Naive thymus-derived CD4-positive, alpha-beta T cell (primary cell): ENCODE measurements around the gene IL12B. TPM values are rescaled to one million over a fixed set of nuclear protein-coding genes. Genes with fewer than 3 reads are reported as not detected.

ENCODE experiments used
- ATAC-seq: fragments of 150-1000 bp; cut with Tn5 transposase; 2 replicates; pipeline ENCODE4 v1.10.0; 2021; ENCODE audit warnings: mild to moderate bottlenecking, moderate library complexity
- CTCF ChIA-PET: fragments of 350-600 bp; sonication (Branson Sonifier 250); formaldehyde crosslinking; loops from one replicate; lab custom pipeline; 2021; ENCODE audit warnings: antibody characterized with exemption; lab: Charles Lee
- POLR2A ChIA-PET: fragments of 350-600 bp; sonication (Branson Sonifier 250); formaldehyde crosslinking; loops from one replicate; lab custom pipeline; 2021; ENCODE audit warnings: antibody characterized with exemption, inconsistent platforms; lab: Charles Lee
- DNase-seq, 9 donors: peaks; one replicate each; pipeline versions ENCODE4 v3.0.0 to v3.0.0-alpha.2; 2020 to 2022; ENCODE audit warnings: mixed read lengths in 1 of 9
- H3K27ac ChIP-seq: one replicate; pipeline ENCODE4 v1.7.0; 2013; ENCODE audit warnings: mild to moderate bottlenecking, low read depth, low read length, moderate library complexity
- H3K27me3 ChIP-seq, 2 donors: one replicate each; pipeline ENCODE4 v1.7.0; 2013; ENCODE audit warnings: low read length in 2 of 2, mild to moderate bottlenecking in 2 of 2, moderate library complexity in 2 of 2; ENCODE audit not compliant: control insufficient read depth in 2 of 2, insufficient read depth in 2 of 2
- H3K36me3 ChIP-seq, 3 experiments: 1 replicate in 2 of 3; 2 replicates in 1 of 3; pipeline ENCODE4 v1.7.0; 2013; ENCODE audit warnings: low read length in 3 of 3, mild to moderate bottlenecking in 3 of 3, moderate library complexity in 1 of 3; ENCODE audit not compliant: insufficient read depth in 3 of 3, control insufficient read depth in 2 of 3
- H3K4me1 ChIP-seq, 2 donors: one replicate each; pipeline ENCODE4 v1.7.0; 2013; ENCODE audit warnings: low read length in 2 of 2, mild to moderate bottlenecking in 2 of 2, moderate library complexity in 1 of 2; ENCODE audit not compliant: control insufficient read depth in 2 of 2, insufficient read depth in 2 of 2
- H3K4me3 ChIP-seq: 2 replicates; pipeline ENCODE4 v1.7.0; 2013; ENCODE audit warnings: mild to moderate bottlenecking, low read length
- H3K9me3 ChIP-seq, 3 experiments: 1 replicate in 2 of 3; 2 replicates in 1 of 3; pipeline ENCODE4 v1.7.0; 2013; ENCODE audit warnings: low read length in 3 of 3; ENCODE audit not compliant: control insufficient read depth in 2 of 3
- H3K27ac Mint-ChIP-seq, 9 donors: one replicate each; pipeline ENCODE4 v1.8.0; 2020 to 2022; ENCODE audit warnings: mixed read lengths in 9 of 9, mild to moderate bottlenecking in 8 of 9, moderate library complexity in 5 of 9, inconsistent platforms in 2 of 9
- H3K27me3 Mint-ChIP-seq, 5 donors: one replicate each; pipeline ENCODE4 v1.8.0; 2021 to 2022; ENCODE audit warnings: mixed read lengths in 5 of 5, mild to moderate bottlenecking in 1 of 5
- H3K36me3 Mint-ChIP-seq, 5 donors: one replicate each; pipeline ENCODE4 v1.8.0; 2020 to 2022; ENCODE audit warnings: mixed read lengths in 5 of 5, mild to moderate bottlenecking in 3 of 5, inconsistent platforms in 1 of 5
- H3K4me1 Mint-ChIP-seq, 7 donors: one replicate each; pipeline ENCODE4 v1.8.0; 2020 to 2022; ENCODE audit warnings: mixed read lengths in 7 of 7, mild to moderate bottlenecking in 3 of 7, inconsistent platforms in 1 of 7
- H3K4me3 Mint-ChIP-seq, 10 donors: one replicate each; pipeline ENCODE4 v1.8.0; 2020 to 2022; ENCODE audit warnings: mild to moderate bottlenecking in 10 of 10, mixed read lengths in 10 of 10, moderate library complexity in 6 of 10, inconsistent platforms in 2 of 10
- H3K9me3 Mint-ChIP-seq, 11 donors: one replicate each; pipeline ENCODE4 v1.8.0; 2020 to 2022; ENCODE audit warnings: mixed read lengths in 11 of 11, mild to moderate bottlenecking in 4 of 11, inconsistent platforms in 1 of 11, moderate library complexity in 1 of 11
- intact Hi-C, 2 donors: fragments of 100-400 bp; cut with micrococcal nuclease; formaldehyde crosslinking; loops; one replicate each; pipeline ENCODE4 v1.15.1; 2023
- polyA plus RNA-seq, 2 donors: library from polyadenylated mRNA; unstranded; fragments of 300-500 nt; fragmentation: Illumina TruSeq; gene quantifications; one replicate each; pipeline ENCODE4 v1.2.3, GENCODE V29; 2021
- total RNA-seq, 6 experiments: library from RNA in 5 of 6; stranded (reverse) in 5 of 6; gene quantifications; 1 replicate in 5 of 6; 2 replicates in 1 of 6; pipeline ENCODE4 v1.2.3 and lab custom pipeline; 2021 to 2026

IL12B gene
- total and polyA plus RNA-seq, 7 experiments from 2014 or later: not detected

GRCh38 chr5:159343295-159344094 lies 13.2 kb upstream of the IL12B start:
- DNase-seq (no peak), ATAC-seq (peak; percentile 53)
- Mint-ChIP-seq H3K4me1 (peaks cover 9 to 52% (median 25%) of the 10 kb centered on the region in 7 donors), H3K27ac (no peak overlapping the region), H3K27me3 (peaks cover 0 to 15% (median 0%) of the 10 kb centered on the region in 5 donors), H3K9me3 (peaks cover 0 to 34% (median 9%) of the 10 kb centered on the region in 11 donors), H3K4me3 (no peak overlapping the region), H3K36me3 (peaks cover 0 to 45% (median 18%) of the 10 kb centered on the region in 5 donors)
- H3K4me3 ChIP-seq: no peak overlapping the region
- H3K9me3 ChIP-seq: no peaks in the 10 kb centered on the region
- no peak overlapping the region for H3K27ac ChIP-seq
- H3K4me1 ChIP-seq: peaks cover 3 to 27% of the 10 kb centered on the region in 2 donors
- ChIA-PET CTCF (no interaction called here), POLR2A (no interaction called here)
- H3K36me3 ChIP-seq: no peaks in the 10 kb centered on the region
- intact Hi-C loops: no loop called here
- no peaks in the 10 kb centered on the region for H3K27me3 ChIP-seq

DNA sequence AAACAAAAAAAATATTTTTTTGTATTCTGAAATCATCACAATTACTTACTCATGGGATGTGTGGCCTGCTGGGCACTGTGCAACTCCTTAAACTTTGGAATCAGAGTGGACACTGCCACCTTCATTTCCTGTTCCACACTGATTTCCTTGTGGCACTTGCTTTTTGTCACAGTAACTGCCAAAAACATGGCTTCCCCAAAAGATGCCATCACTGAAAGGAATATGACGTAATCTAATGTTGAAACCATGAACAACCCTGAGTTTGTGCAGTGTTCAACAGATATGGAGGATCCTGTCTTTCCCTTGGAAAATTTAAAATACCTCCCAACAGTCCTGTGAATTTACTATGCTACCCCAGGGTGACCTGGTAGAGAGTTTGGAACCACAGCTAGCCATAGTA lies 12.6 kb upstream of the IL12B start:
- H3K27ac Mint-ChIP-seq: no peak overlapping the region
- no peaks in the 10 kb centered on the region for H3K36me3 ChIP-seq
- peaks cover 0 to 34% (median 9%) of the 10 kb centered on the region in 11 donors for H3K9me3 Mint-ChIP-seq
- peaks cover 0 to 14% (median 0%) of the 10 kb centered on the region in 5 donors for H3K27me3 Mint-ChIP-seq
- peaks cover 0 to 51% (median 18%) of the 10 kb centered on the region in 5 donors for H3K36me3 Mint-ChIP-seq
- H3K27me3 ChIP-seq: no peaks in the 10 kb centered on the region
- H3K4me1 Mint-ChIP-seq: peaks cover 12 to 59% (median 32%) of the 10 kb centered on the region in 7 donors
- no peak overlapping the region for H3K27ac ChIP-seq
- DNase-seq: no peak
- ChIA-PET POLR2A (no interaction called here), CTCF (no interaction called here)
- H3K4me3 ChIP-seq: no peak overlapping the region
- ATAC-seq: no peak
- no peaks in the 10 kb centered on the region for H3K9me3 ChIP-seq
- intact Hi-C loops: no loop called here
- peaks cover 10 to 33% of the 10 kb centered on the region in 2 donors for H3K4me1 ChIP-seq
- H3K4me3 Mint-ChIP-seq: no peak overlapping the region

DNA sequence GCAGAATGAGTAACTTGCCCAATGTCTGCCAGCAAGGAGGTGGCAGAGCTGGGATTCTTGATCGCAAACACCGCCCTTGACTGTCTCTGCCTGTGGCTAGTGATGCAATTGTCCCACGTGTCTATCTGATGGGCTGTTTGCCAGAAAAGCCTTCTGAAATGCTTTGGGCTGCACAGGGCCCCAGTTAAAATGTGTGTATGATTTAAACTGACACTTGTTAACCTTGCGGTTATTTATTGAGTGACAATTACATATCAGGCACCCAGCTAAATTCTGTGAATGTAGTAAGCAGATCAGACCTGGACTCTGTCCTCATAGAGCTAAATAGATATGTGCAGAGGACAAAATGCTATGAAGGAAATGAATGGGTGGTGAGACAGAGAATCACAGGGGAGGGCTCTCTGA lies 11.6 kb upstream of the IL12B start:
- ChIA-PET POLR2A (no interaction called here), CTCF (no interaction called here)
- Histone ChIP-seq H3K9me3 (no peaks in the 10 kb centered on the region), H3K27ac (no peak overlapping the region), H3K4me1 (peaks cover 19 to 43% of the 10 kb centered on the region in 2 donors), H3K36me3 (no peaks in the 10 kb centered on the region), H3K4me3 (no peak overlapping the region), H3K27me3 (no peaks in the 10 kb centered on the region)
- peaks cover 0 to 34% (median 9%) of the 10 kb centered on the region in 11 donors for H3K9me3 Mint-ChIP-seq
- H3K4me1 Mint-ChIP-seq: peaks cover 22 to 68% (median 41%) of the 10 kb centered on the region in 7 donors
- intact Hi-C loops: no loop called here
- H3K4me3 Mint-ChIP-seq: peak overlapping the region in 1 of 10 donors; percentile 33
- ATAC-seq (peak; percentile 74), DNase-seq (peak in 4 of 9 donors; percentile 13 to 28 (median 17))
- peaks cover 0 to 8% (median 0%) of the 10 kb centered on the region in 5 donors for H3K27me3 Mint-ChIP-seq
- H3K27ac Mint-ChIP-seq: peak overlapping the region in 1 of 9 donors; percentile 75
- H3K36me3 Mint-ChIP-seq: peaks cover 0 to 51% (median 18%) of the 10 kb centered on the region in 5 donors

DNA sequence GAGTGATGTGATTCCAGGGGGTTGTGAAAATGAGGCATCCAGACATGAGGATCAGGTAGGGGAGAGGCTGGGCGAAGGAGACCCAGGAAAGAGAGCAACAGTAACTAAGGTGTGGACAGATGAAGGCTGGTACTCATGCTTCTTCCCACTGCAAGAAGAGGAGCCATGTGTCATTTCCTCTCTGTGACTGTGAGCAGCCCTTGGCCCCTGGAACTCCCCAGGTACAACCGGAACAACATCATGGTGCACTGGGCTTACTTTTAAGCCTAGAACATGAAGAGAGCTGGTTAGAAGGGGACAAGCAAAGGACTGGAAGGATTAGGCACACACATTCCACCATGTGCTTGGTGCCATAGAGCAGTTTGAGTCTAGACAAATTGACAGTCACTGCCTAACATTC lies 10.9 kb upstream of the IL12B start:
- Histone ChIP-seq H3K4me3 (no peak overlapping the region), H3K4me1 (peaks cover 25 to 45% of the 10 kb centered on the region in 2 donors), H3K9me3 (no peaks in the 10 kb centered on the region), H3K36me3 (no peaks in the 10 kb centered on the region), H3K27ac (no peak overlapping the region), H3K27me3 (no peaks in the 10 kb centered on the region)
- Mint-ChIP-seq H3K27me3 (peaks cover 0 to 8% (median 0%) of the 10 kb centered on the region in 5 donors), H3K27ac (peak overlapping the region in 1 of 9 donors; percentile 64), H3K9me3 (peaks cover 0 to 34% (median 9%) of the 10 kb centered on the region in 11 donors), H3K4me3 (peak overlapping the region in 1 of 10 donors; percentile 56), H3K36me3 (peaks cover 0 to 56% (median 18%) of the 10 kb centered on the region in 5 donors), H3K4me1 (peaks cover 27 to 76% (median 49%) of the 10 kb centered on the region in 7 donors)
- DNase-seq (no peak), ATAC-seq (no peak)
- ChIA-PET POLR2A (no interaction called here), CTCF (no interaction called here)
- intact Hi-C loops: no loop called here

- Histone ChIP-seq H3K4me3 (no peak overlapping the region), H3K9me3 (no peaks in the 10 kb centered on the region), H3K36me3 (no peaks in the 10 kb centered on the region), H3K27me3 (no peaks in the 10 kb centered on the region), H3K27ac (no peak overlapping the region), H3K4me1 (peaks cover 25 to 45% of the 10 kb centered on the region in 2 donors)
- Mint-ChIP-seq H3K27me3 (peaks cover 0 to 8% (median 0%) of the 10 kb centered on the region in 5 donors), H3K4me3 (peak overlapping the region in 1 of 10 donors; percentile 62), H3K9me3 (peaks cover 0 to 34% (median 9%) of the 10 kb centered on the region in 11 donors), H3K36me3 (peaks cover 0 to 55% (median 18%) of the 10 kb centered on the region in 5 donors), H3K4me1 (peaks cover 27 to 81% (median 53%) of the 10 kb centered on the region in 7 donors), H3K27ac (peak overlapping the region in 2 of 9 donors; percentile 64 to 70)
- intact Hi-C loops: no loop called here
- ChIA-PET CTCF (no interaction called here), POLR2A (no interaction called here)
- DNase-seq: no peak
- ATAC-seq: no peak
These were observed 10.2 kb upstream of the IL12B start for GRCh38 chr5:159340511-159340910.

DNA sequence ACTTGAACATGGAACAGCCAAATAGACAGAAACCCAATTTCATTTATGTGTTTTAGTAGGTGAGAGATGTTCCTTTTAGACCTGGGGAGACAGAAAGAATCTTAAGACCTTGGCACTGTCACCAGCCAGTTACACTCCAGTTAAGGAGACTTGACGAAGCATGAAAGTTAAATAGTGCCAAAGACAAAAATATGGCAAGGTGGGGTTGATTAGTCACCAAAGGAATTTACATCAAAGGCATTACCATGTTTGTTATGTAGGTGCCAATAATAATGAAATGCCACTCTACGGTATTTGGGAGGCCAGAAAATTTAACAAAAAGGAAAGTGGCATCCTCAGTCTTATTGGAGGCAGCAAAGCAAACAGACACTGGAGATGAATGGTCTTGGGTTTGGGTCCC lies 9.2 kb upstream of the IL12B start:
- no peak for ATAC-seq
- ChIA-PET POLR2A (interaction anchor here (1.1 kb wide), 1 partner anchor 73 kb away, joined by 5 read pairs; no protein-coding TSS in a partner anchor), CTCF (no interaction called here)
- Histone ChIP-seq H3K27me3 (no peaks in the 10 kb centered on the region), H3K27ac (no peak overlapping the region), H3K4me1 (peaks cover 25 to 45% of the 10 kb centered on the region in 2 donors), H3K9me3 (no peaks in the 10 kb centered on the region), H3K4me3 (no peak overlapping the region), H3K36me3 (no peaks in the 10 kb centered on the region)
- intact Hi-C loops: loop anchor here in 1 of 2 donors (5.0 kb wide), 3 partner anchors 118 to 1737 kb away; partner anchors contain the start of gene TTC1
- peaks cover 27 to 86% (median 53%) of the 10 kb centered on the region in 7 donors for H3K4me1 Mint-ChIP-seq
- H3K4me3 Mint-ChIP-seq: no peak overlapping the region
- DNase-seq: no peak
- H3K9me3 Mint-ChIP-seq: peaks cover 0 to 31% (median 7%) of the 10 kb centered on the region in 11 donors
- peaks cover 0 to 3% (median 0%) of the 10 kb centered on the region in 5 donors for H3K27me3 Mint-ChIP-seq
- peak overlapping the region in 1 of 9 donors; percentile 51 for H3K27ac Mint-ChIP-seq
- peaks cover 0 to 54% (median 13%) of the 10 kb centered on the region in 5 donors for H3K36me3 Mint-ChIP-seq
